Type B pancreatic cell (in vitro differentiated cells): ENCODE results near the gene PUSL1. TPM values are rescaled to one million over a fixed set of nuclear protein-coding genes. Genes with fewer than 3 reads are reported as not detected.

Source experiments
- DNase-seq: peaks from one replicate; pipeline ENCODE4 v3.0.0; 2021; ENCODE audit warnings: mixed read lengths; ENCODE audit not compliant: unreplicated experiment; ENCODE audit errors: extremely low spot score
- H3K27ac Mint-ChIP-seq: 2 replicates; pipeline ENCODE4 v1.8.0; 2021; ENCODE audit warnings: mild to moderate bottlenecking, mixed read lengths
- H3K27me3 Mint-ChIP-seq: 2 replicates; pipeline ENCODE4 v1.8.0; 2021; ENCODE audit warnings: mixed read lengths
- H3K36me3 Mint-ChIP-seq: 2 replicates; pipeline ENCODE4 v1.8.0; 2021; ENCODE audit warnings: mixed read lengths
- H3K4me1 Mint-ChIP-seq: one replicate; pipeline ENCODE4 v1.8.0; 2021; ENCODE audit warnings: mixed read lengths; ENCODE audit not compliant: unreplicated experiment
- H3K4me3 Mint-ChIP-seq: 2 replicates; pipeline ENCODE4 v1.8.0; 2021; ENCODE audit warnings: mild to moderate bottlenecking, mixed read lengths
- H3K9me3 Mint-ChIP-seq: 2 replicates; pipeline ENCODE4 v1.8.0; 2021; ENCODE audit warnings: mixed read lengths
- total RNA-seq: library from RNA; stranded (reverse); gene quantifications from 2 replicates; pipeline ENCODE4 v1.2.1, GENCODE V29; 2021; ENCODE audit warnings: low replicate concordance
- TF ChIP-seq, protein P1 (sequence below): fragments of 200-600 bp; sonication (generic); conservative IDR thresholded peaks from 2 replicates; pipeline ENCODE4 v1.5.0; 2021; ENCODE audit warnings: antibody characterized with exemption, mild to moderate bottlenecking

Gene PUSL1
- total RNA-seq, 1 donor from 2014 or later: 20.4 TPM

GRCh38 chr1:1274299-1274930 lies 34.0 kb upstream of the PUSL1 start:
- Mint-ChIP-seq H3K27ac (peak overlapping the region; percentile 64), H3K36me3 (peaks cover 5% of the 10 kb centered on the region)

GRCh38 chr1:1274931-1275431 lies 33.4 kb upstream of the PUSL1 start:
- peak overlapping the region; percentile 80 for H3K4me3 Mint-ChIP-seq
- peaks cover 22% of the 10 kb centered on the region for H3K4me1 Mint-ChIP-seq
- no peak for DNase-seq
- H3K36me3 Mint-ChIP-seq: peaks cover 2% of the 10 kb centered on the region
- H3K9me3 Mint-ChIP-seq: no peaks in the 10 kb centered on the region
- no peaks in the 10 kb centered on the region for H3K27me3 Mint-ChIP-seq
- TF ChIP-seq, protein P1, sequence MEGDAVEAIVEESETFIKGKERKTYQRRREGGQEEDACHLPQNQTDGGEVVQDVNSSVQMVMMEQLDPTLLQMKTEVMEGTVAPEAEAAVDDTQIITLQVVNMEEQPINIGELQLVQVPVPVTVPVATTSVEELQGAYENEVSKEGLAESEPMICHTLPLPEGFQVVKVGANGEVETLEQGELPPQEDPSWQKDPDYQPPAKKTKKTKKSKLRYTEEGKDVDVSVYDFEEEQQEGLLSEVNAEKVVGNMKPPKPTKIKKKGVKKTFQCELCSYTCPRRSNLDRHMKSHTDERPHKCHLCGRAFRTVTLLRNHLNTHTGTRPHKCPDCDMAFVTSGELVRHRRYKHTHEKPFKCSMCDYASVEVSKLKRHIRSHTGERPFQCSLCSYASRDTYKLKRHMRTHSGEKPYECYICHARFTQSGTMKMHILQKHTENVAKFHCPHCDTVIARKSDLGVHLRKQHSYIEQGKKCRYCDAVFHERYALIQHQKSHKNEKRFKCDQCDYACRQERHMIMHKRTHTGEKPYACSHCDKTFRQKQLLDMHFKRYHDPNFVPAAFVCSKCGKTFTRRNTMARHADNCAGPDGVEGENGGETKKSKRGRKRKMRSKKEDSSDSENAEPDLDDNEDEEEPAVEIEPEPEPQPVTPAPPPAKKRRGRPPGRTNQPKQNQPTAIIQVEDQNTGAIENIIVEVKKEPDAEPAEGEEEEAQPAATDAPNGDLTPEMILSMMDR: no peak
- peak overlapping the region; percentile 64 for H3K27ac Mint-ChIP-seq

More at GRCh38 chr1:1274299-1274930, 34.0 kb upstream of the PUSL1 start:
- TF ChIP-seq, protein P1: no peak
- H3K4me3 Mint-ChIP-seq: peak overlapping the region; percentile 80
- H3K9me3 Mint-ChIP-seq: no peaks in the 10 kb centered on the region
- H3K4me1 Mint-ChIP-seq: peaks cover 26% of the 10 kb centered on the region
- DNase-seq: no peak
- H3K27me3 Mint-ChIP-seq: no peaks in the 10 kb centered on the region

DNA sequence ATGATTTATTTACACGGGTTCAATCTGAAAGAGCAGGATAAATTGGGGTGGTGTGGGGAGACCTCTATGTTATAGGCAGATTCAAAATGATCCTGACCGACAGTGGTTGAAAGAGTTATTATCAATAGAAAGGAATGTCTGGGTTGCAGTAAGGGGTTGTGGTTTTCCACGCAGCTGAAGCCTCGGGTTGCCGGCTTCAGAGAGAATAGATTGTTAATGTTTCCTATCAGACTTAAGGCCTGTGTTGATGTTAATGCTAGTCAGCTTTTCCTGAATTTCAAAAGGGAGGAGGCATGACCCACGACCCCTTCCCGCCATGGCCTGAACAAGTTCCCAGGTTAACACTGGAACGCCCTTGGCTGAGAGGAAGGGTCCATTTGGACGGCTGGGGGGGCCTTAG lies 32.6 kb upstream of the PUSL1 start:
- Mint-ChIP-seq H3K4me1 (peaks cover 14% of the 10 kb centered on the region), H3K36me3 (no peaks in the 10 kb centered on the region), H3K27me3 (no peaks in the 10 kb centered on the region), H3K9me3 (no peaks in the 10 kb centered on the region), H3K27ac (peak overlapping the region; percentile 7), H3K4me3 (peak overlapping the region; percentile 67)
- TF ChIP-seq, protein P1: no peak
- no peak for DNase-seq

- no peaks in the 10 kb centered on the region for H3K9me3 Mint-ChIP-seq
- TF ChIP-seq, protein P1: no peak
- H3K27ac Mint-ChIP-seq: no peak overlapping the region
- no peaks in the 10 kb centered on the region for H3K36me3 Mint-ChIP-seq
- H3K4me3 Mint-ChIP-seq: no peak overlapping the region
- no peaks in the 10 kb centered on the region for H3K27me3 Mint-ChIP-seq
- no peaks in the 10 kb centered on the region for H3K4me1 Mint-ChIP-seq
- DNase-seq: no peak
Observed at GRCh38 chr1:1278620-1279019, 29.8 kb upstream of the PUSL1 start.

GRCh38 chr1:1279028-1279427 lies 29.4 kb upstream of the PUSL1 start:
- TF ChIP-seq, protein P1: no peak
- Mint-ChIP-seq H3K27me3 (no peaks in the 10 kb centered on the region), H3K9me3 (no peaks in the 10 kb centered on the region)

More at GRCh38 chr1:1279028-1279427, 29.4 kb upstream of the PUSL1 start:
- no peaks in the 10 kb centered on the region for H3K4me1 Mint-ChIP-seq
- no peak overlapping the region for H3K4me3 Mint-ChIP-seq
- no peaks in the 10 kb centered on the region for H3K36me3 Mint-ChIP-seq
- H3K27ac Mint-ChIP-seq: no peak overlapping the region
- DNase-seq: no peak
